HepG2 (cell line): Measurements from ENCODE around the gene CYSRT1. TPM values are rescaled to one million over a fixed set of nuclear protein-coding genes. Genes with fewer than 3 reads are reported as not detected.

Source experiments
- AGO2 ChIP-seq: fragments of 200-400 bp; formaldehyde crosslinking; optimal IDR thresholded peaks from 2 replicates; pipeline ENCODE3; 2017; ENCODE audit warnings: mild to moderate bottlenecking, low read depth, low read length, moderate library complexity
- ARID5B ChIP-seq: IDR thresholded peaks from 2 replicates; pipeline ENCODE4 v1.4.0; 2020; ENCODE audit warnings: mild to moderate bottlenecking, missing genetic modification reagents
- CERS6 ChIP-seq: sonication (generic); formaldehyde crosslinking; IDR thresholded peaks from 2 replicates; pipeline ENCODE4 v1.5.0; 2020; ENCODE audit warnings: missing genetic modification reagents
- EEA1 ChIP-seq: sonication (generic); formaldehyde crosslinking; IDR thresholded peaks from 2 replicates; pipeline ENCODE4 v1.5.1; 2020; ENCODE audit warnings: mild to moderate bottlenecking, missing genetic modification reagents, borderline replicate concordance
- ETV6 ChIP-seq: sonication (generic); formaldehyde crosslinking; conservative IDR thresholded peaks from 2 replicates; pipeline ENCODE4 v1.4.0; 2020; ENCODE audit warnings: missing genetic modification reagents
- EZH2 ChIP-seq: conservative IDR thresholded peaks from 2 replicates; pipeline ENCODE4 v1.6.1; 2012; ENCODE audit warnings: mild to moderate bottlenecking, low read depth, low read length, moderate library complexity
- HDAC2 ChIP-seq: sonication (generic); formaldehyde crosslinking; IDR thresholded peaks from 2 replicates; pipeline ENCODE4 v1.4.0; 2020; ENCODE audit warnings: missing genetic modification reagents
- KLF13 ChIP-seq: sonication (generic); formaldehyde crosslinking; IDR thresholded peaks from 2 replicates; pipeline ENCODE4 v1.4.0; 2020; ENCODE audit warnings: mild to moderate bottlenecking, missing genetic modification reagents
- KLF16 ChIP-seq, 2 experiments: sonication (generic) in 1 of 2; formaldehyde crosslinking in 1 of 2; IDR thresholded peaks; 2 replicates each; pipeline versions ENCODE4 v1.6.1 to v1.8.0; 2016 to 2023; ENCODE audit warnings: missing genetic modification reagents in 2 of 2, missing compliant biosample characterization in 1 of 2
- MED1 ChIP-seq: sonication (generic); formaldehyde crosslinking; IDR thresholded peaks from 2 replicates; pipeline ENCODE4 v1.4.0; 2020; ENCODE audit warnings: missing genetic modification reagents
- MLLT10 ChIP-seq: sonication (generic); formaldehyde crosslinking; IDR thresholded peaks from 2 replicates; pipeline ENCODE4 v1.4.0; 2020; ENCODE audit warnings: missing genetic modification reagents
- NCOA2 ChIP-seq: sonication (generic); formaldehyde crosslinking; IDR thresholded peaks from 2 replicates; pipeline ENCODE4 v1.8.0; 2022; ENCODE audit warnings: inconsistent platforms
- PTBP1 ChIP-seq: fragments of 200-400 bp; formaldehyde crosslinking; IDR thresholded peaks from 2 replicates; pipeline ENCODE4 v1.6.1; 2018; ENCODE audit warnings: low read length, low read depth; ENCODE audit not compliant: poor library complexity, severe bottlenecking
- RNF2 ChIP-seq: fragments of 450-650 bp; conservative IDR thresholded peaks from 2 replicates; pipeline ENCODE4 v1.6.1; 2016; ENCODE audit warnings: low read depth
- SP2 ChIP-seq: sonication (generic); formaldehyde crosslinking; IDR thresholded peaks from 2 replicates; pipeline ENCODE4 v1.5.1; 2020; ENCODE audit warnings: mild to moderate bottlenecking, missing genetic modification reagents
- TCF12 ChIP-seq, 2 experiments: fragments of 450-650 bp in 1 of 2; sonication (generic) in 1 of 2; formaldehyde crosslinking in 1 of 2; IDR thresholded peaks; 2 replicates each; pipeline versions ENCODE4 v1.6.1 to v1.8.0; 2017 to 2022; ENCODE audit warnings: antibody characterized with exemption in 1 of 2, mild to moderate bottlenecking in 1 of 2, missing genetic modification reagents in 1 of 2, moderate library complexity in 1 of 2
- THAP7 ChIP-seq: sonication (generic); formaldehyde crosslinking; IDR thresholded peaks from 2 replicates; pipeline ENCODE4 v1.8.1; 2023; ENCODE audit warnings: mild to moderate bottlenecking, missing genetic modification reagents
- U2AF2 ChIP-seq: fragments of 200-400 bp; formaldehyde crosslinking; IDR thresholded peaks from 2 replicates; pipeline ENCODE4 v1.6.1; 2017; ENCODE audit warnings: low read depth, mild to moderate bottlenecking, low read length
- YY1 ChIP-seq: IDR thresholded peaks from 2 replicates; pipeline ENCODE4 v1.6.1; 2011; ENCODE audit warnings: low read length, low read depth, moderate library complexity, mild to moderate bottlenecking; ENCODE audit not compliant: insufficient read depth, insufficient replicate concordance
- ZFP41 ChIP-seq: sonication (generic); formaldehyde crosslinking; IDR thresholded peaks from 2 replicates; pipeline ENCODE4 v1.4.0; 2020; ENCODE audit warnings: mild to moderate bottlenecking, missing genetic modification reagents, borderline replicate concordance
- ZKSCAN5 ChIP-seq: sonication (generic); formaldehyde crosslinking; IDR thresholded peaks from 2 replicates; pipeline ENCODE4 v1.5.1; 2020; ENCODE audit warnings: mild to moderate bottlenecking, missing genetic modification reagents
- ZNF10 ChIP-seq: sonication (generic); formaldehyde crosslinking; IDR thresholded peaks from 2 replicates; pipeline ENCODE4 v1.4.0; 2020; ENCODE audit warnings: mild to moderate bottlenecking, low read depth, missing genetic modification reagents, borderline replicate concordance
- ZNF343 ChIP-seq: sonication (generic); formaldehyde crosslinking; IDR thresholded peaks from 2 replicates; pipeline ENCODE4 v1.4.0; 2020; ENCODE audit warnings: mild to moderate bottlenecking, missing genetic modification reagents
- ZNF367 ChIP-seq: sonication (generic); formaldehyde crosslinking; IDR thresholded peaks from 2 replicates; pipeline ENCODE4 v1.4.0; 2020; ENCODE audit warnings: missing genetic modification reagents, borderline replicate concordance
- ZNF577 ChIP-seq: sonication (generic); formaldehyde crosslinking; IDR thresholded peaks from 2 replicates; pipeline ENCODE4 v1.4.0; 2020; ENCODE audit warnings: mild to moderate bottlenecking, low read depth, missing genetic modification reagents, borderline replicate concordance
- ZNF83 ChIP-seq: sonication (generic); formaldehyde crosslinking; IDR thresholded peaks from 2 replicates; pipeline ENCODE4 v1.4.0; 2020; ENCODE audit warnings: missing genetic modification reagents, mild to moderate bottlenecking, borderline replicate concordance
- polyA plus RNA-seq, 8 experiments: library from polyadenylated mRNA; depleted of rRNA in 3 of 8; stranded (reverse) in 7 of 8; unstranded in 1 of 8; fragments of >200 nt; fragmentation: Illumina TruSeq in 4 of 8; extraction: Trizol in 4 of 8; gene quantifications; 2 replicates each; pipeline versions ENCODE4 v1.2.1 to v1.2.3, GENCODE V29; 2011 to 2016; ENCODE audit warnings: low read depth in 4 of 8, missing spikeins in 1 of 8, mixed read lengths in 1 of 8; ENCODE audit not compliant: insufficient read depth in 1 of 8
- total RNA-seq, 5 experiments: library from RNA; depleted of rRNA; stranded (reverse); fragments of >200 nt; fragmentation: Illumina TruSeq; extraction: Trizol; gene quantifications; 2 replicates each; pipeline ENCODE4 v1.2.3, GENCODE V29; 2016; ENCODE audit warnings: low read depth in 1 of 5

The CYSRT1 gene
- total and polyA plus RNA-seq, 2 of the 13 experiments (the other 11 are each of a cell fraction or from before 2014, with no cell fraction given) = 1.5 to 2.1 TPM

- peak; percentile 63 for TF ChIP-seq ARID5B (CRISPR knock-in tag)
- no peak for TF ChIP-seq ZNF10 (CRISPR knock-in tag)
- TF ChIP-seq EEA1 (CRISPR knock-in tag) = peak; percentile 84; the same call in 1 of the 2 replicates
- TF ChIP-seq ZNF367 (CRISPR knock-in tag) = no peak
- TF ChIP-seq THAP7 (CRISPR knock-in tag) = peak; percentile 64; the same call in 1 of the 2 replicates
- peak; percentile 26; the same call in 1 of the 2 replicates for TF ChIP-seq NCOA2 (CRISPR knock-in tag)
- no peak for TF ChIP-seq CERS6
- TF ChIP-seq MED1 (CRISPR knock-in tag) = peak; percentile 80
- peak; percentile 74 for TF ChIP-seq AGO2
- TF ChIP-seq YY1 = peak; percentile 29
- peak; percentile 86 for TF ChIP-seq ZNF343
- TF ChIP-seq RNF2 = peak; percentile 92
- no peak for TF ChIP-seq TCF12 (IDR thresholded peaks at IDR 0.05)
- TF ChIP-seq TCF12 (CRISPR knock-in tag; IDR thresholded peaks at IDR 0.05) = no peak
- 0 out of 2 replicates have a peak, but pooled peaks have one; percentile 35 for TF ChIP-seq ZNF83 (CRISPR knock-in tag)
- TF ChIP-seq MLLT10 (CRISPR knock-in tag) = no peak
- TF ChIP-seq ZKSCAN5 = no peak
- peak; percentile 84; the same call in 1 of the 2 replicates for TF ChIP-seq ZFP41 (CRISPR knock-in tag)
- no peak for TF ChIP-seq SP2 (CRISPR knock-in tag)
- TF ChIP-seq EZH2 = no peak
- TF ChIP-seq PTBP1 = no peak
- TF ChIP-seq KLF13 (CRISPR knock-in tag) = no peak
- TF ChIP-seq ZNF577 (CRISPR knock-in tag) = no peak
- no peak for TF ChIP-seq U2AF2
- peak; percentile 73 for TF ChIP-seq ETV6
- peak in 1 of 2 experiments; percentile 40; a peak in 1 of 4 replicates for TF ChIP-seq KLF16 (CRISPR knock-in tag; IDR thresholded peaks at IDR 0.05)
- peak; percentile 40; the same call in 1 of the 2 replicates for TF ChIP-seq HDAC2 (CRISPR knock-in tag)
Measured at GRCh38 chr9:137240318-137240840, 15.4 kb downstream of the CYSRT1 start (continued).
